Cerebellar cortex (tissue), 1 donor: Measurements from ENCODE around the gene KLF2.
"Not testable (repeated sequence)": the region's sequence is repeated elsewhere in the genome, so short reads cannot be mapped to it uniquely, and the experiment has no call there.

Source experiments
- DNase-seq: peaks from one replicate; pipeline ENCODE4 v3.0.0-alpha.2; 2015; ENCODE audit warnings: low spot score

Gene KLF2

DNA sequence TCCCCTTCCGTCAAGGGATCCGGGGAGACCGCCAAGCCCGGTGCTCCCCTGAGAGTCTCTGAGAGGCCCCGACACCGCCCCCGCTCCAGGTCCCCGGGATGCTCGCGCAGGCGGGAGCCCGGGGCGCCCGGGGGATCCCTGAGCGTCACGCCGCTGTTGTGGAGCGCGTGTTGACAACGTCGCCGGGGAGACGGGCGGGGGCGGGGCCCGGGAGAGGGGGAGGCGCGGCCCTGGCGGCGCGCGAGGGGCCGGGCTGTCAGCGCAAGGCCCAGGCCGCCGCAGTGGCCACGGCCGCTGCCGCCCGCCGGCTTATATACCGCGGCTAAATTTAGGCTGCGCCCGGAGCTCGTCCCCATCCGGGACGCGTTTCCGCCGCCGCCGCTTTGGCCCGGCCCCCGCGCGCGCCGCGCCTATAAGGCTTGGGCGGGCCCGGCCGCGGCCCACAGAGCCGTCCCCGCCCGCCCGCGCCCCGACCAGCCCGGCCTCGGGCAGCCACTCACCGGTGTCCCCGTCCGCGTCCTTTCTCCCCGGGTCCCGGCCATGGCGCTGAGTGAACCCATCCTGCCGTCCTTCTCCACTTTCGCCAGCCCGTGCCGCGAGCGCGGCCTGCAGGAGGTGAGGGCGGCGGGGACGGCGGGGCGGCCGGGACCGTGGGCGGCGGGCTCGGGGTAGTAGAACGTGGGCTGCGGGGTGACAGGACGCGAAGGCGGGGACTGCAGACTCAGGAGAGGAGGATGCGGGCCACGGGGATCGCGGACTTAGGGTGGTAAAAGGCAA lies at the start of gene KLF2:
KLF2 (plus strand) TSS at position 443 of the 777 bp plus-strand sequence; CDS start at position 541, 98 bp downstream.
- DNase-seq = peak; percentile 61

DNA sequence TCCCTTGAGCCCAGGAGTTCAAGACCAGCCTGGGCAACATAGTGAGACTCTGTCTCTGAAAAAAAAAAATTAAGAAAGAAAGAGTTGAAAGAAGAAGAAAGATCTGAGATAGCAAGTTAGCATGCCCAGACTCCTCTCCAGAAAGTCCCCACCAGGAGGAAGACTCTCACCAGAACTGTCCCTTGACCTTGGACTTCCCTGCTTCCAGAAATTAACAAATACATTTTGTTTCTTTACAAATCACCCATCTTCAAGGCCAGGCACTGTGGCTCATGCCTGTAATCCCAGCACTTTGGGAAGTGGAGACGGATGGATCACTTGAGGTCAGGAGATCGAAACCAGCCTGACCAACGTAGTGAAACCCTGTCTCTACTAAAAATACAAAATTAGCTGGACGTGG lies 44.3 kb upstream of the KLF2 start:
- DNase-seq = no peak

DNA sequence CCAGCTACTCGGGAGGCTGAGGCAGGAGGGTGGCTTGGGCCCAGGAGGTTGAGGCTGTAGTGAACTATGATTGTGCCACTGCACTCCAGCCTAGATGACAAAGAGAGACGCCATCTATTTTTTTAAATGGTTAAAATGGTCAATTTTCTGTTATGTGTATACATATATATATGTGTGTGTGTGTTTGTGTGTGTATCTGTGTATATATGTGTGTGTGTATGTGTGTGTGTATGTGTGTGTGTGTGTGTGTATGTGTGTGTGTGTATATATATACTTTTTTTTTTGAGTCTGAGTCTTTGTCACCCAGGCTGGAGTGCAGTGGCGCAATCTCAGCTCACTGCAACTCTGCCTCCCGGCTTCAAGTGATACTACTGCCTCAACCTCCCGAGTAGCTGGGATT lies 42.9 kb upstream of the KLF2 start:
- no peak for DNase-seq

DNA sequence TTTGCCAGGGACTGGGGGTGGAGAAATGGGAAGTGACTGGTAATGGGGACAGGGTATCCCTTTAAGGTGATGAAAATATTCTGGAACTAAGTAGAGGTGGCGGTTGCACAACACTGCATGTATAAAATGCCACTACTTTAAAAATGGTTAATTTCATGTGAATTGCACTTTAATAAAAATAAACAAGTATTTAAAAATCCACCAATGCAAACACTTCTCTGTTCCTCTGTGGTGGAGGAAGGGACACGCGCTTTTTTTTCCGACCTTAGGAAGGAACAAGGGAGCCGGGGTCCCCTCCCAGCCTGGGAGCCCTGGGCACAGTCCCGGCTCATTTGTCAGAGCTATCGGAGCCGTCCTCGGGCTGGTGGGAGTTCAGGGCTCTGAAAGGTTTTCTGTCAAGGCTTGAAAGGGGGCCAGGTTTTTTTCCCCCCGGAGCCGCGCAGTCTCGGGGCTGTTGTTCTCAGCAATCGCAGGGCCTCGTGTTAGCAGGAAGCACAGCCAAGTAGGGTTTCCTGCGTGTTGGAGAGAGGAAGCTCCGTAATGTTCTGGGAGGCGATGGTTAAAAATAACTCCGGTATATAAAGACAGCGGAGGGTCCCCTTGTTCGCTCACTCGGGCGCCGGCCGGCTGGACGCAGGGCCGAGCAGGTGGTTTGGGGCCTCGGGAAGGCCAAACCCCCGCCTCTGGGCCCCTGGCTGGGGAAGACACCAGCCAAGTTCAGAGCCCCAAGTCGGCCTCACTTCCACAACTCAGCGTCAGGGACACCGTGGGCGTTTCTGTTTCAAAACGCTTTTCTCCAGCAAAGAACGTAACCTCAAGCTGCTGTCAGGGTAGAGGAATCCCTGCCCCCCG lies 41.2 kb upstream of the KLF2 start:
- DNase-seq = no peak

DNA sequence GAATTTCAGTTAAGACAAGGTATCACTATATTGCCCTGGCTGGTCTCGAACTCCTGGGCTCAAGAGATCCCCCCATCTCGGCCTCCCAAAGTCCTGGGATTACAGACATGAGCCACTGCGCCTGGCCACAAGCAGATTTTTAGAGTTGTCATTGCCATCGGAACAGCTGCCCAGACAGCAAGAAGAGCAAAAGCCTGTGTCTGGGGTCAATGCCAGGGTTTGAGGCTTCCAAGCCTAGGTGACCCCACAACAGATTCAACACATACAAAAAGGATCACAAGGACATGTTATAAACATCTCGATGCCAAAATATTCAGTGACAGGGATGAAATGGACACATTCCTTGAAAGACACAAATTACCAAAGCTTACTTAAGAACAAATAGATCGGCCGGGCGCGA lies 40.1 kb upstream of the KLF2 start:
- DNase-seq = no peak

DNA sequence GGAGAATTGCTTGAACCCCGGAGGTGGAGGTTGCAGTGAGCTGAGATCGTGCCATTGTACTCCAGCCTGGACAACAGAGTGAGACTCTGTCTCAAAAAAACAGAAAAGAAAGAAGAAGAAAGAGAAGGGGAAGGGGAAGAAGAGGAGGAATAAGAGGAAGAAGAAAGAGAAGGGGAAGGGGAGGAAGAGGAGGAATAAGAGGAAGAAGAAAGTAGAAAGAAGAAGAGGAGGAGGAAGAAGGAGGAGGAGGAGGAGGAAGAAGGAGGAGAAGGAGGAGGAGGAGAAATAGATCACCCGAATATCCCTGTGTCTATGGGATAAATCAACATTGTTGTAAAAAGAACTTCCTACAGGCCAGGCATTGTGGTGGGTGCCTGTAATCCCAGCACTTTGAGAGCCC lies 39.5 kb upstream of the KLF2 start:
- DNase-seq = not testable (repeated sequence)

DNA sequence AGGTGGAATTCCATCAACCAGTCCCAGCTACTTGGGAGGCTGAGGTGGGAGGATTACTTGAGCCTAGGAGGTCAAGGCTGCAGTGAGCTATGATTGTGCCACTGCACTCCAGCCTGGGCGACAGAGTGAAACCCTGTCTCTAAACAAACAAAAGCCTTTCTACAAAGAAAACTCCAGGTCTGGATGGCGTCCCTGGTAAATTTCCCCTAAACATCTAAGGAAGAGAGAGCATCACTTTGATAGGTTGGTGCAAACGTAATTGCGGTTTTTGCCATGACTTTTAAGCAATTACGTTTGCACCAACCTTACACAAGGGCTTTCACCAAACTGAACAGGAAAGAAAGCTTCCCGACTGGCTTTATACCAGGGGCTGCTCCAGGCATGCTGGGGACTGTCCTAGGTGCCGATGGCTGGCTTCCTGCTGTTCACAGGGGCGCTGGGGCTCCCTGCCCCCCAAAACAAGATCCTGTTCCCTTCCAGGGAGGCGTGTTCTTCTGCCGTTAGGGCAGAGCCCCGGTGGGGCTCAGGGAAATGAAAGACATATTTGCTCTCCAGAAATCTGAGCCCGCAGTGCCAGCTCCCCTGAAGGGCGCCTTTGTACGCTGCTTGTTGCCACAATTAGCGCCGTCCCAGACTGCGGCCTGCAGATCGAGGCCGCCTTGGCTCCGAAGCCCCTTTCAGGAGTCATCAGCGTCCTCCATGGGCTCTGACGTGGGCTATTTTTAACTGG lies 38.7 kb upstream of the KLF2 start:
- no peak for DNase-seq

DNA sequence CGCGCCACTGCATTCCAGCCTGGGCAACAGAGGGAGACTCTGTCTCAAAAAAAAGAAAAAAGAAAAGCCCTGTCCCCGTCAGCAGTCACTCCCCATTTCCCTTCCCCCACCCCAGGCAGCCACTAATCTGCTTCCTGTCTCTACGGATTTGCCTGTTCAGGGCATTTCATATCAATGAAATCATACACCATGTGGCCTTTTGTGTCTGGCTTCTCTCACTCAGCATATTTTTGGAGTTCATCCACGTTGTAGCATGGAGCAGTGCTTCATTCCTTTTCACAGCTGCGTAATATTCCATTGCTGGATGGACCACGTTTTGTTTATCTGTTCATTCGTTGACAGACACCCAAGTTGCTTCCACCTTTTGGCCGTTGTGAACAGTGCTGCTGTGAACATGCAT lies 36.1 kb upstream of the KLF2 start:
- DNase-seq = no peak

DNA sequence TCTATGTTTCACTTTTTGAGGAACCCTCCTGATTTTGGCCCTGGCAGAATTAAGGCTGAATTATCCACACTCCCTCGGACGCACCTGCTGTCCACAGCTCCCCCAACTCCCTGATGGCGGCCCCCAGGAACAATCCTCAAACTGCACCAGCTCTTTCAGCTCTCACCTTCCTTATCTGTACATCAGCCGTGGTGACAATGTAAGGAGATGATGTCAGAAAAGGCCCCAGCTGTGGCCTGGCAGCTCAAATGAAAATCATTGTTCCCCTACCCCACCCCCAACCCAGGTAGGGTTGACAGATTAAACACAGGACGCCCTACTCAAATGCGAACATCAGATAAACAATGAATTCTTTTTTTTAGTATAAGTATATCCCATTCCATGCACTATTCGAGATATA lies 35.0 kb upstream of the KLF2 start:
- no peak for DNase-seq

DNA sequence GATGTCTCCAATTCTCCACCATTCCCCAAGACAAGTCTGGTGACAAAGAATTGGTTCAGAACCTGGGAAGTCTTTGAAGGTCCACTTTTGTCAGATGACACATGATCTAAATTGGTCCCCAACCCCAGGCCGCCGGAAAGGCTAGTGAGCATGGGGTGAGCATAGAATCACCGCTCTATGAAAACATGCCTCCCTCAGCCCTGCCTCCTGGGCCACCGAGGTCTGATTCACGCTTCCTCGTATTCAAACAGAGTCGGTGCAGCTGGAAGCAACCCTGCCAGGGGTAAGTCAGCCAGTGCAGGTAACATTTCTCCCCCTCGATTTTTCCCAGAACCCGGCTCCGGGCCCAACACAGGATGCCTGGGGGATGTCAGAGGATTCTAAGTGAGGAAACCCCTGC lies 33.9 kb upstream of the KLF2 start:
- DNase-seq = no peak

DNA sequence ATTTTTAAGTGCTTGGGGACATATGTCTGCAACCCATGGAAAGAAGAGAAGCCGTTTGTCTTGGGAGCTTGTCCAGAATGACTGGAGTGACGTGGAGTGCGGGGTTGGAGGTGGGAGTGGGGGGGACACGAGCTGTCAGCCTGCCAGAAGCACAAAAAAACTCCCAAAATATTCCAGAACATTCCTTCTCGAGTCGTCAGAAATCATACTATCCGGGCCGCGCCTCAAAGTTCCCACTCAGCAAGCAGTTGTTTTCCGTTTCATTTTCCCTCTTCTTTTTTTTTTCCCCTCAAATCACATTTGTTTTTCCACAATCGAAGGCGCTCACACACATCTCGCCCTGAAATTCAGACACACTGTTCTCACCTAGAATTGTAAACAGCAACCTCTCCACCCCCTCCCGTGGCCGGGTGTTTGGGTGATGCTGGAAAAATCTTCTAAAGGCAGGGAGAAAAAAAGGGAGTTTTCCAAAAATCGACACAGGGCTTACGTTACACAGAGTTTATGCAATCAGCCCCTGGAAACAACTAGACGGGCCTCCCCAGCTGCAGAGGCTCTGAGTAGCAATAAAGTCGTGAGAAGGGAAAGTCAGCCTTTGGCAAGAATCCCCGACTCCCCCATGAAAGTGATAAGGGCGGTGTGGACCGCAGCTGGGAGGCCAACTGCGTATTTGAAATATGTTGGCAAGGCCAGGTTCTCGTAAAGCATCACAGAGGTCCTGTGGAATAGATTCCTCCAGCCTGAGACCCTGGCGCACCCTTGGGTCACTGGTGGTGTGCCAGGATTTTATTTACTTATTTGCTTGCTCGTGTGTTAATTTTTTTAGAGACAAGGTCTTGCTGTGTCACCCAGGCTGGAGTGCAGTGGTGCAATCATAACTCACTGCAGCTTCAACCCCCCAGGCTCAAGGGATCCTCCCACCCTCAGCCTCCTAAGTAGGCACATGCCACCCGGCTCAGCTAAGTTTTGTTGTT lies 31.2 kb upstream of the KLF2 start:
- DNase-seq = no peak

DNA sequence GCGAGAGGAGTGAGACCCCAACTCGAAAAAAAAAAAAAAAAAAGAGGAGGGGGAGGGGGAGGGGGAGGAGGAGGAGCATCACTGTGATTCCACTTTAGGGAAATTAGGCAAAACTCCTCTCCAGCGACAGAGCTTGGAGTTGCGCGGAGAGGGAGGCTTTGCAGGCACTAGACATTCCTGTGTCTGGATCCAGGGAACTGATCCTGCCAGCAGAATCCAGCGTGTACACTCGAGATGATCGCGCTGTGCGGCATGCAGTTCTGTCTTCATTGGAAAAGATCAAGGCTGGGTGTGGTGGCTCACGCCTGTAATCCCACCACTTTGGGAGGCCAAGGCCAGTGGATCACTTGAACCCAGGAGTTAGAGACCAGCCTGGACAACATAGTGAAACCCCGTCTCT lies 29.6 kb upstream of the KLF2 start:
- DNase-seq = no peak

DNA sequence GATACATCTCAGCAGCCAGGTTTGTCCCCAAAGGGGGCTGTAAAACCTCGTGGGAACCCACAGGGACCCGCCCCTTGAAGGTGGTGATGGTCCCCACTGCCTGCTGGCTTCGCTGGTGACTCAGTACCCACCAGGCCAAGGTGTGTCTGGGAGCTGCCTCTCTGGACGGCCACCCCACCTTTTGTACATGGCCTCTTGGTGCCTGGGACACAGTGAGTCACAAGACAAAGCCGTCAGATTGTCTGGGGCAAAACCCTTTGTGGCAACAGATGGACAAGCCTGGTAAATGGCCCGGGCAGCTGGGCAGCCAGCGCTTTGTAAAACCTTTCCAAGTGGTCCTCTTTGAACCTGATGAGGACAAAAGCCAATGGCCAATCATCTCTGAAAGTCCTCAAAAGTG lies 27.9 kb upstream of the KLF2 start:
- DNase-seq = no peak

DNA sequence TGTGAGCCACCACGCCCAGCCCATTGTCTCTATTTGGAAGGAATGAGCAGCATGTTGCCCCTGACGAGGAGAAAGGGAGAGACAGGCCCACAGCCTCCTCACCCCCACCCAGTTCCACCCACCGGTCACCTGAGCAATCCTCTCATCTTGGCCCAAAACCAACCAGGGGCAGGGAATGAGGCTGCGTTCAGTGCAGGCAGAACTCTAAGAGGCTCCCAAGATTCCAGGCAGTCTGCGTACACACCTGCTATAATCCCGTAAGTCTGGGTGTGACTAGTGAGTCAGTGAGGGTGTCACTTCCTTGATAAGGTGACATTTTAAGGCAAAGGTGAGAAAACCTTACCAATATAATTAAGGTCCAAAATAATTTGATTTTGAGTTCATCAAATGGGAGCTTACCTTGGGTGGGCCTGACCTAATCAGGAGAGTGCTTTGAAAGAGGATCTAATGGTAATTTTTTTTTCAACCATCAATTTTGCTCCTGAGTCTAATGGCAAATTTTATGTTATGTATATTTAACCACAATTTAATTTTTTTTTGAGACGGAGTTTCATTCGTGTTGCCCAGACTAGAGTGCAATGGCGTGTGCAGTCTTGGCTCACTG lies 26.9 kb upstream of the KLF2 start:
- no peak for DNase-seq

DNA sequence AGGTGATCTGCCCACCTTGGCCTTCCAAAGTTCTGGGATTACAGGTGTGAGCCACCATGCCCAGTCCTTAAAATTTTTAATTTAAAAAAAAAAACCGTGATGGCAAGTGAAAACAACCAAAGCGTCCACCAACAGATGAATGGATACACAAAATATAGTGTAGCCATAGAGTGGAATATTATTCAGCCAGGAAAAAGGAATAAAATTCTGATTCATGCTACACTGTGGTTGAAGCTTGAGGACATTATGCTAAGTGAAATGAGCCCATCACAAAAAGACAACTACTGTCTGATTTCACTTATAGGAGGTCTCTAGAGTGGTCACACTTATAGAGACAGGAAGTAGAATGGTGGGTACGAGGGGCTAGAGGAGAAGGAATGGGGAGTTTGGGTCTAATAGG lies 26.3 kb upstream of the KLF2 start:
- no peak for DNase-seq

DNA sequence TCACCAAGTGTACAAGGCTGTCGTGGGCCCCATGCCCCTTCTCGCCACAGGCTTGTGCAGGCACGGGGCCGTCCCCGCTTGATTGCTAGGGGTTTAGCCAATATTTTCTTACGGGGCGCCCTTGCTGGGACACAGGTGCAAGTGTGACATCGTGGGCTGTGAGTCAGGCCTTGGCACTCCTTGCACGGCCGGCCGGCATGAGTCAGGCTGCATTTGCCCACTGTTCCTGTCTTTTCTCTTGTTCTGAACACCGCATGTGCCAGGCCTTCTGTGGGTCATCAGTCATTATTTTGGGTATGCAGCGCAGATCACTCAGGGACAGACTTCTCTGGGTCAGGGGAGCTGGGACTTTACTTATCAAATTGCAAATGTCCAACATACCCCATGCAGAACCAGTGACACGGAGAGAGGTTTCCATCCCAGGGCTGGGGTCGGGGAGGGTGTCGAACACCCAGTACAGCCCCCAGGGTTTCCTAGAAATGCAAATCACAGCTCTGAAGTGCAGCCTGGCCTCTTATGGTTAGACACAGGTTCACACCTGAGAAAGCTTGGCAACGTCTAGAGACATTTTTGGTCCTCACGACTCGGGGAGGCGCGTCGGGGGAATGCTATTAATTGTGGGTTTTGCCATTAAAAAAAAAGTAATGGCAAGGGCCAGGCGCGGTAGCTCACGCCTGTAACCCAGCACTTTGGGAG lies 22.5 kb upstream of the KLF2 start:
- DNase-seq = no peak

DNA sequence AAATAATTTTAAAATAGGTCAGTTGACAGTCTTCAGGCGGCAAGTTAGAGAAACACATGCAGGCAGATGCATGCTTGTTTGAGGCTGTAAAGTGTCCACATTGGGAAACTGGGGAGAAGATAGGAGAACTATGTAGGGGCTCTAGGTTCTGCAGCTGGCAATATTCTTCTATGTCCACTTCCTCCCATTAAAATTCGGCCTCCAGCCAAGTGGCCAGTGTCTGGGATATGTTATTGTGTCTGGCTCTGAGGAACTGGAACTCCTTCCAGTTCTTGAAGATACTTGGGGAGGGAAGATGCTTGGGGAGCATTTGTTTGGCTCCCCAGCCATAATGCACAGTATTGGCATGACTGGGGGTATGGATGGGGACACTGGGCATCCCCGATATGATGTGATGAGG lies 20.9 kb upstream of the KLF2 start:
- no peak for DNase-seq

DNA sequence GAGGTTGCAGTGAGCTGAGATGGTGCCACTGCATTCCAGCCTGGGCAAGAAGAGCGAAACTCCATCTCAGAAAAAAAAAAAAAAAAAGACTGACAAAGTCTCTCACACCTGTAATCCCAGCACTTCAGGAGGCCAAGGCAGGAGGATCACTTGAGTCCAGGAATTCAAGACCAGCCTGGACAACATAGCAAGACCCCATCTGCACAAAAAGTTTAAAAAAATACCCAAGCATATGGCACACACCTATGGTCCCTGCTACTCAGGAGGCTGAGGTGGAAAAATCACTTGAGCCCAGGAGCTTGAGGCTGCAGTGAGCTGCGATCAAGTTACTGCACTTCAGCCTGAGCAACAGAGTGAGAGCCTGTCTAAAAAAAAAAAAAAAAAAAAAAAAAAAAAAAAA lies 20.1 kb upstream of the KLF2 start:
- not testable (repeated sequence) for DNase-seq

DNA sequence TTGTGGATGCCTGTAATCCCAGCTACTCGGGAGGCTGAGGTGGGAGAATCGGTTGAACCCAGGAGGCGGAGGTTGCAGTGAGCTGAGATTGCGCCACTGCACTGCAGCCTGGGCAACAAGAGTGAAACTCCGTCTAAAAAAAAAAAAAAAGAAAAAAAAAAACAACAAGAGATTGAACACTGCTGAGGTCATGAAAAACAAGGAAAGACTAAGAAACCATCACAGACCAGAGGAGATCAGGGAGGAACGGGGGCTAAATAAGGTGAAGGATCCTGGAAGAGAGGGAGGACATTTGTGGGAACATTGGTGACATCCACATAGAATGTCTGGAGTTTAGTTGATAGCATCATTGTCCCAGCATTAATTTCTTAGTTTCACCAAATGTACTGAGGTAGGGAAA lies 19.6 kb upstream of the KLF2 start:
- not testable (repeated sequence) for DNase-seq

DNA sequence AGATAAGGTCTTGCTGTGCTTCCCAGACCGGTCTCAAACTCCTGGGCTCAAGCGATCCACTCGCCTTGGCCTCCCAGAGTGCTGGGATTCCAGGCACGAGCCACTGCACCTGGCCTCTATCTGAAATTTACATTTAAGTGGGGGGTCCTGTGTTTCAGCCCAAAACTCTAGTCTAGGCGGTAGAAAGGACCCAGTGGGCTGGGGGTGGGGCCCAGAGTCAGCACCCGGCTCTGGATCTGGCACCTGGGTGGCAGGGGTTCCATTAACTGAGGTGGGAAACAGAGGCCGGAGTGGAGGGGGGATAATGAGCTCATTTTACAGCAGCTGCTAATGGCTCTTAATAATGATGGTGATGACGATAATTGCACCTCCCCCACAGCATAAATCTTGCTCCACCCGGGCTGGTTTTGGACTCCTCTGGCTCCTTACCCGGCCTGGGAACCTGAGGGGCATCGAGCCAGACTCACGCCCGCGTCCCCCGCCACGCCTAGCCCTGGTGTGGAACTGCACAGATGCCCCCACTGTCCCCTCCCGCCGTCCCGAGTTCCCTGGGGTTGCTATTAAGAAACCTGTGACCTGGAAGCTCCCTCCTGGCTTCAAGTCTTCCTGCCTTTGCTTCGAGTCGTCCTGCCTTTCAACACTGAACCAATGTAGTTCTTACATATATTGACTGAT lies 17.8 kb upstream of the KLF2 start:
- no peak for DNase-seq
